MM.1S (cell line): ENCODE data around the gene SLC16A9.

Experiments used
- DNase-seq: peaks from one replicate; pipeline ENCODE4 v3.0.0-alpha.2; 2015
- H2AFZ ChIP-seq: fragments of 300-600 bp; sonication (generic); 2 replicates; pipeline ENCODE4 v1.6.0; 2016; ENCODE audit warnings: antibody characterized with exemption, low read length
- H3F3A ChIP-seq: fragments of 300-600 bp; sonication (generic); 2 replicates; pipeline ENCODE4 v1.6.1; 2016; ENCODE audit warnings: mild to moderate bottlenecking, antibody characterized with exemption, low read length, moderate library complexity, mixed read lengths; ENCODE audit not compliant: insufficient read depth
- H3K27ac ChIP-seq: fragments of 300-600 bp; sonication (generic); 2 replicates; pipeline ENCODE4 v1.5.1; 2016; ENCODE audit warnings: mild to moderate bottlenecking, low read length
- H3K27me3 ChIP-seq: fragments of 300-600 bp; sonication (generic); replicated peaks from 2 replicates; pipeline ENCODE4 v1.6.0; 2016; ENCODE audit warnings: low read length; ENCODE audit not compliant: insufficient read depth
- H3K36me3 ChIP-seq: fragments of 300-600 bp; sonication (generic); replicated peaks from 2 replicates; pipeline ENCODE4 v1.6.1; 2016; ENCODE audit warnings: mild to moderate bottlenecking, low read length, mixed read lengths; ENCODE audit not compliant: insufficient read depth
- H3K4me1 ChIP-seq: fragments of 300-600 bp; sonication (generic); 2 replicates; pipeline ENCODE4 v1.6.1; 2016; ENCODE audit warnings: low read length, mixed read lengths
- H3K4me2 ChIP-seq: fragments of 300-600 bp; sonication (generic); 2 replicates; pipeline ENCODE4 v1.6.0; 2016; ENCODE audit warnings: low read depth, low read length
- H3K4me3 ChIP-seq: fragments of 300-600 bp; sonication (generic); 2 replicates; pipeline ENCODE4 v1.5.1; 2016; ENCODE audit warnings: low read length, mixed read lengths
- H3K79me2 ChIP-seq: fragments of 300-600 bp; sonication (generic); 2 replicates; pipeline ENCODE4 v1.6.1; 2016; ENCODE audit warnings: mixed run types, low read length, mixed read lengths
- H3K9ac ChIP-seq: fragments of 300-600 bp; sonication (generic); 2 replicates; pipeline ENCODE4 v1.6.1; 2016; ENCODE audit warnings: low read length, mixed read lengths
- H3K9me2 ChIP-seq: fragments of 300-600 bp; sonication (generic); replicated peaks from 2 replicates; pipeline ENCODE4 v1.6.1; 2016; ENCODE audit warnings: mild to moderate bottlenecking, low read length, mixed read lengths; ENCODE audit not compliant: insufficient read depth
- H3K9me3 ChIP-seq: fragments of 300-600 bp; sonication (generic); replicated peaks from 2 replicates; pipeline ENCODE4 v1.6.1; 2016; ENCODE audit warnings: mild to moderate bottlenecking, low read length, mixed read lengths; ENCODE audit not compliant: insufficient read depth
- H4K20me1 ChIP-seq: fragments of 300-600 bp; sonication (generic); 2 replicates; pipeline ENCODE4 v1.6.1; 2016; ENCODE audit warnings: mild to moderate bottlenecking, low read length, moderate library complexity, mixed read lengths; ENCODE audit not compliant: insufficient read depth
- CTCF ChIP-seq: fragments of 300-600 bp; sonication (generic); IDR thresholded peaks from 2 replicates; pipeline ENCODE4 v1.5.1; 2016; ENCODE audit warnings: antibody characterized with exemption, low read length, mixed read lengths
- EZH2 ChIP-seq: fragments of 300-600 bp; sonication (generic); optimal IDR thresholded peaks from 2 replicates; pipeline ENCODE3; 2017; ENCODE audit warnings: low read depth, mild to moderate bottlenecking, antibody characterized with exemption, low read length, mixed read lengths
- EZH2phosphoT487 ChIP-seq: fragments of 300-600 bp; sonication (generic); IDR thresholded peaks from 2 replicates; pipeline ENCODE4 v1.6.1; 2018; ENCODE audit warnings: antibody characterized with exemption, low read length

Gene SLC16A9

GRCh38 chr10:59724098-59724938, 14.7 kb upstream of the SLC16A9 start:
- Histone ChIP-seq H3K27me3 (no peaks in the 10 kb centered on the region), H3K9me3 (no peaks in the 10 kb centered on the region), H3K9me2 (no peaks in the 10 kb centered on the region), H4K20me1 (no peaks in the 10 kb centered on the region), H3K4me2 (no peak overlapping the region), H3F3A (no peaks in the 10 kb centered on the region), H3K79me2 (no peaks in the 10 kb centered on the region), H2AFZ (no peak overlapping the region), H3K36me3 (no peaks in the 10 kb centered on the region), H3K9ac (no peak overlapping the region), H3K4me1 (no peaks in the 10 kb centered on the region), H3K27ac (no peak overlapping the region), H3K4me3 (no peak overlapping the region)
- no peak for DNase-seq
- TF ChIP-seq EZH2 = no peak
- no peak for TF ChIP-seq CTCF
- TF ChIP-seq EZH2phosphoT487 = no peak

- Histone ChIP-seq H3K9ac (no peak overlapping the region), H3K27me3 (no peaks in the 10 kb centered on the region), H3K36me3 (no peaks in the 10 kb centered on the region), H3K27ac (no peak overlapping the region), H2AFZ (no peak overlapping the region), H3K4me2 (no peak overlapping the region), H4K20me1 (no peaks in the 10 kb centered on the region), H3K79me2 (no peaks in the 10 kb centered on the region), H3K4me1 (no peaks in the 10 kb centered on the region), H3F3A (no peaks in the 10 kb centered on the region), H3K9me3 (no peaks in the 10 kb centered on the region), H3K4me3 (no peak overlapping the region), H3K9me2 (no peaks in the 10 kb centered on the region)
- no peak for DNase-seq
- TF ChIP-seq EZH2 (no peak), CTCF (no peak), EZH2phosphoT487 (no peak)
Measured at GRCh38 chr10:59720377-59720776, 10.7 kb upstream of the SLC16A9 start.

GRCh38 chr10:59719374-59719773, 9.7 kb upstream of the SLC16A9 start:
- no peak overlapping the region for H3K4me2 ChIP-seq
- no peaks in the 10 kb centered on the region for H3K9me3 ChIP-seq
- no peaks in the 10 kb centered on the region for H3K79me2 ChIP-seq
- H3K4me1 ChIP-seq = no peaks in the 10 kb centered on the region
- no peaks in the 10 kb centered on the region for H3K9me2 ChIP-seq
- no peak overlapping the region for H3K27ac ChIP-seq
- no peaks in the 10 kb centered on the region for H3K36me3 ChIP-seq
- H3F3A ChIP-seq = no peaks in the 10 kb centered on the region
- H3K9ac ChIP-seq = no peak overlapping the region
- DNase-seq = no peak
- no peak overlapping the region for H2AFZ ChIP-seq
- no peaks in the 10 kb centered on the region for H4K20me1 ChIP-seq
- no peaks in the 10 kb centered on the region for H3K27me3 ChIP-seq
- TF ChIP-seq CTCF (peak; percentile 14; the same call in 1 of the 2 replicates), EZH2phosphoT487 (no peak), EZH2 (no peak)
- H3K4me3 ChIP-seq = no peak overlapping the region
